ENCODE data around the gene FLT1.
A peak's percentile ranks its signal among the peaks of the same experiment; 100 is the strongest.

The FLT1 gene

GRCh38 chr13:28526876-28527275 lies 31.9 kb upstream of the FLT1 start:
- DNase-seq, result no peak

- no peak for DNase-seq
Measured at GRCh38 chr13:28522871-28523270, 27.9 kb upstream of the FLT1 start.

- DNase-seq, result no peak
Measured at GRCh38 chr13:28513745-28514144, 18.8 kb upstream of the FLT1 start.

- DNase-seq, result no peak
Measured at GRCh38 chr13:28510542-28510941, 15.6 kb upstream of the FLT1 start.

- DNase-seq, result no peak
Measured at GRCh38 chr13:28510066-28510465, 15.1 kb upstream of the FLT1 start.

GRCh38 chr13:28505543-28506135 lies 10.7 kb upstream of the FLT1 start:
- DNase-seq, result no peak

- no peak for DNase-seq
Measured at GRCh38 chr13:28503182-28503967, 8.4 kb upstream of the FLT1 start.

GRCh38 chr13:28501547-28501946 lies 6.6 kb upstream of the FLT1 start:
- DNase-seq, result no peak

- DNase-seq, result no peak
Measured at GRCh38 chr13:28499609-28500008, 4.7 kb upstream of the FLT1 start.

GRCh38 chr13:28498481-28499115 lies 3.7 kb upstream of the FLT1 start:
- no peak for DNase-seq

- no peak for DNase-seq
Measured at GRCh38 chr13:28497143-28497876, 2.4 kb upstream of the FLT1 start.

- DNase-seq, result no peak
Measured at GRCh38 chr13:28496188-28496564, 1.2 kb upstream of the FLT1 start.

GRCh38 chr13:28495538-28496187 lies 735 bp upstream of the FLT1 start:
- no peak for DNase-seq

- peak; percentile 29 for DNase-seq
Measured at GRCh38 chr13:28494504-28494777, 487 bp downstream of the FLT1 start.

GRCh38 chr13:28493740-28494503 lies 1.0 kb downstream of the FLT1 start:
- DNase-seq, result peak; percentile 15

- DNase-seq, result peak; percentile 59
Measured at GRCh38 chr13:28492569-28493367, 2.2 kb downstream of the FLT1 start.

- DNase-seq, result no peak
Measured at GRCh38 chr13:28490061-28490460, 4.9 kb downstream of the FLT1 start.

GRCh38 chr13:28489524-28489931 lies 5.4 kb downstream of the FLT1 start:
- no peak for DNase-seq

- DNase-seq, result no peak
Measured at GRCh38 chr13:28488376-28489005, 6.4 kb downstream of the FLT1 start.

GRCh38 chr13:28485996-28486543 lies 8.9 kb downstream of the FLT1 start:
- no peak for DNase-seq

GRCh38 chr13:28485551-28485950 lies 9.4 kb downstream of the FLT1 start:
- DNase-seq, result no peak
